Right lobe of liver (tissue), 4 donors: ENCODE data around the gene OR1I1.

Experiments used
- CTCF ChIP-seq, 4 donors: fragments of 200-600 bp in 3 of 4; fragments of 450-650 bp in 1 of 4; IDR thresholded peaks; one replicate each; pipeline versions ENCODE4 v1.5.1 to v1.8.0; 2016 to 2022; ENCODE audit warnings: antibody characterized with exemption in 4 of 4, mild to moderate bottlenecking in 2 of 4
- POLR2A ChIP-seq: fragments of 450-650 bp; IDR thresholded peaks from one replicate; pipeline ENCODE4 v1.6.1; 2017; ENCODE audit warnings: antibody characterized with exemption, mild to moderate bottlenecking
- donor health status: DM: no; HTN: no; CAD: no.
- donor health status: DM: no; HTN: no; CAD: no.
- donor health status: DM: no; HTN: yes; CAD: no.

DNA sequence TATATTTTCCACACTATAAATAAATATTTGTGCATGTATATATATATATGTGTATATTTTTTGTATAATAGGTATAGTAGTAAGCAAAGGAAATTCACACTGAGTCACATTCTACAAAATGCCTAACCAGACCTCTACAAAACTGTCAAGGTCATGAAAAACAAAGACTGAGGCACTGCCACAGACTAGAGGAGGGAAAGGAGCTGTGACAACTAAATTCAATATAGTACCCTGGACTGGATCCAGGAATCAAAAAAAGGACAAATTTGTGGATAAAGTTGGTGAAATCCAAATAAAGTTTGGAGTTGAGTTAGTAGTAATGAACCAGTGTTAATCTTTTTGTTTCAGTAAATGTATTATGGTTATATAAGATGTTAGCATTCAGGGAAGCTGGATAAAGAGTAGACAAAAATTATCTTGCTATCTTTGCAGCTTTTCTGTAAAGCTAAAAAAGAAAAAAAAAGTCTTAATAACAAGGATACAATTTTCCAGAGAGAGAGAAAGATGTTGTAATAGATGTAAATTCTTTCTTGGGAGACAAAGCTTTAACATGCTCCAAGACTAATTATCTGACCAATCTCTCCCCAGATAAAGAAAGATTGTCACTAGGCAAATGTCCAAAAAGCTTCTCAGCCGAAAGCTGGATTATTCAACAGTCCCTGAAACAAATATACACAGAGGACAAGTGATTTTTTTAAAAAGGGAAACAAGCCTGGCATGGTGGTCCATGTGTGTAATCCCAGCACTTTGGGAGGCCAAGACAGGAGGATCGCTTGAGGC is 44.3 kb downstream of the OR1I1 start:
- no peak for TF ChIP-seq CTCF (IDR thresholded peaks at IDR 0.05)
- TF ChIP-seq POLR2A: no peak
